SU-DHL-6 (cell line): Measurements from ENCODE around the gene ASB18.

Source experiments
- CTCF ChIP-seq: fragments of 200-600 bp; sonication (generic); IDR thresholded peaks from one replicate; pipeline ENCODE4 v1.5.1; 2017; ENCODE audit warnings: antibody characterized with exemption, mild to moderate bottlenecking, low read length, moderate library complexity; ENCODE audit not compliant: insufficient read depth, poor library complexity, severe bottlenecking
- EZH2phosphoT487 ChIP-seq: fragments of 200-600 bp; sonication (generic), shearing (Covaris generic); conservative IDR thresholded peaks from 2 replicates; pipeline ENCODE4 v1.6.1; 2018; ENCODE audit warnings: mild to moderate bottlenecking, antibody characterized with exemption, low read length, moderate library complexity, mixed read lengths

GRCh38 chr2:236171680-236172254 is 92.4 kb downstream of the ASB18 start:
- TF ChIP-seq CTCF (no peak), EZH2phosphoT487 (no peak)
